ENCODE results near the gene WIPI1. TPM values are rescaled to one million over a fixed set of nuclear protein-coding genes. Genes with fewer than 3 reads are reported as not detected.
A peak's percentile ranks its signal among the peaks of the same experiment; 100 is the strongest.
"Not testable (repeated sequence)": the region's sequence is repeated elsewhere in the genome, so short reads cannot be mapped to it uniquely, and the experiment has no call there.

Gene WIPI1
- total RNA-seq, 6 experiments from 2014 or later, result 62.6 to 90.9 (median 84.9) TPM

GRCh38 chr17:68420065-68420464 is 37.2 kb downstream of the WIPI1 start:
- Mint-ChIP-seq H3K27ac (no peak overlapping the region), H3K4me3 (no peak overlapping the region), H3K27me3 (ENCODE audit: insufficient read depth) (peaks cover 3% of the 10 kb centered on the region; the same call in 1 of the 2 replicates), H3K36me3 (ENCODE audit: low read depth) (peaks cover 42% of the 10 kb centered on the region), H3K4me1 (ENCODE audit: low read depth) (no peaks in the 10 kb centered on the region), H3K9me3 (peaks cover 33% of the 10 kb centered on the region)
- TF ChIP-seq CTCF (IDR thresholded peaks at IDR 0.05), result no peak
- DNase-seq, result no peak

GRCh38 chr17:68418876-68419275 is 38.4 kb downstream of the WIPI1 start:
- Mint-ChIP-seq H3K27ac (no peak overlapping the region), H3K9me3 (peaks cover 45% of the 10 kb centered on the region), H3K27me3 (ENCODE audit: insufficient read depth) (peaks cover 8% of the 10 kb centered on the region), H3K4me3 (no peak overlapping the region), H3K4me1 (ENCODE audit: low read depth) (no peaks in the 10 kb centered on the region), H3K36me3 (ENCODE audit: low read depth) (peaks cover 53% of the 10 kb centered on the region)
- no peak for TF ChIP-seq CTCF (IDR thresholded peaks at IDR 0.05)
- DNase-seq, result no peak

- no peak for TF ChIP-seq CTCF (IDR thresholded peaks at IDR 0.05)
- H3K27me3 Mint-ChIP-seq (ENCODE audit: insufficient read depth), result peaks cover 10% of the 10 kb centered on the region
- no peak for DNase-seq
- peaks cover 54% of the 10 kb centered on the region for H3K36me3 Mint-ChIP-seq (ENCODE audit: low read depth)
- H3K27ac Mint-ChIP-seq, result no peak overlapping the region
- peaks cover 46% of the 10 kb centered on the region for H3K9me3 Mint-ChIP-seq
- H3K4me3 Mint-ChIP-seq, result no peak overlapping the region
- H3K4me1 Mint-ChIP-seq (ENCODE audit: low read depth), result no peaks in the 10 kb centered on the region
Measured at GRCh38 chr17:68417317-68417716, 40.0 kb downstream of the WIPI1 start.

- not testable (repeated sequence) for H3K27me3 Mint-ChIP-seq (ENCODE audit: insufficient read depth); H3K4me3 Mint-ChIP-seq; DNase-seq; H3K27ac Mint-ChIP-seq; H3K4me1 Mint-ChIP-seq (ENCODE audit: low read depth)
- Mint-ChIP-seq H3K36me3 (ENCODE audit: low read depth) (peaks cover 37% of the 10 kb centered on the region), H3K9me3 (peaks cover 56% of the 10 kb centered on the region)
Measured at GRCh38 chr17:68414901-68415300, 42.4 kb downstream of the WIPI1 start.

DNA sequence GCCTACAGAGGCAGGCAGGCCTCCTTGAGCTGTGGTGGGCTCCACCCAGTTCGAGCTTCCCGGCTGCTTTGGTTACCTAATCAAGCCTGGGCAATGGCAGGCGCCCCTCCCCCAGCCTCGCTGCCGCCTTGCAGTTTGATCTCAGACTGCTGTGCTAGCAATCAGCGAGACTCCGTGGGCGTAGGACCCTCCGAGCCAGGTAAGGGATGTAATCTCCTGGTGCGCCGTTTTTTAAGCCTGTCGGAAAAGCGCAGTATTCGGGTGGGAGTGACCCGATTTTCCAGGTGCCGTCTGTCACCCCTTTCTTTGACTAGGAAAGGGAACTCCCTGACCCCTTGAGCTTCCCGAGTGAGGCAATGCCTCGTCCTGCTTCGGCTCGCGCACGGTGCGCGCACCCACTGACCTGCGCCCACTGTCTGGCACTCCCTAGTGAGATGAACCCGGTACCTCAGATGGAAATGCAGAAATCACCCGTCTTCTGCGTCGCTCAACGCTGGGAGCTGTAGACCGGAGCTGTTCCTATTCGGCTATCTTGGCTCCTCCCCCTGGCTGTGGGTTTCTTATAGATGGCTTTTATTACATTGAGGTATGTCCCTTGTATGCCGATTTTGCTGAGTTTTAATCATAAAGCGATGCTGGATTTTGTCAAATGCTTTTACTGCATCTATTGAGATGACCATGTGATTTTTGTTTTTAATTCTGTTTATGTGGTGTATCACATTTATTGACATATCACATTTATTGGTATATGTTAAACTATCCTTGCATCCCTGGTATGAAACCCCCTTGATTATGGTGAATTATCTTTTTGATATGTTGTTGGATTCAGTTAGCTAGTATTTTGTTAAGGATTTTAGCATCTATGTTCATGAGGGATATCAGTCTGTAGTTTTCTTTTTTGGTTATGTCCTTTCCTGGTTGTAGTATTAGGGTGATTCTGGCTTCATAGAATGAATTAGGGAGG is 43.4 kb downstream of the WIPI1 start:
- not testable (repeated sequence) for H3K27me3 Mint-ChIP-seq (ENCODE audit: insufficient read depth); H3K4me1 Mint-ChIP-seq (ENCODE audit: low read depth); DNase-seq; H3K27ac Mint-ChIP-seq
- peaks cover 27% of the 10 kb centered on the region for H3K36me3 Mint-ChIP-seq (ENCODE audit: low read depth)
- peaks cover 54% of the 10 kb centered on the region for H3K9me3 Mint-ChIP-seq
- H3K4me3 Mint-ChIP-seq, result peak overlapping the region; percentile 77

GRCh38 chr17:68407656-68408055 is 49.6 kb downstream of the WIPI1 start:
- peaks cover 28% of the 10 kb centered on the region for H3K9me3 Mint-ChIP-seq
- not testable (repeated sequence) for H3K27me3 Mint-ChIP-seq (ENCODE audit: insufficient read depth); H3K27ac Mint-ChIP-seq; H3K4me3 Mint-ChIP-seq; H3K36me3 Mint-ChIP-seq (ENCODE audit: low read depth); H3K4me1 Mint-ChIP-seq (ENCODE audit: low read depth); DNase-seq

- H3K27ac Mint-ChIP-seq; H3K36me3 Mint-ChIP-seq (ENCODE audit: low read depth); DNase-seq; H3K4me3 Mint-ChIP-seq; H3K27me3 Mint-ChIP-seq (ENCODE audit: insufficient read depth): not testable (repeated sequence)
- Mint-ChIP-seq H3K4me1 (ENCODE audit: low read depth) (peaks cover 19% of the 10 kb centered on the region), H3K9me3 (peaks cover 17% of the 10 kb centered on the region; the same call in 1 of the 2 replicates)
Measured at GRCh38 chr17:68403837-68404236, 53.5 kb downstream of the WIPI1 start.

All from HFFc6 (cell line).